HFFc6 (cell line): ENCODE results near the gene SORCS2. TPM values are rescaled to one million over a fixed set of nuclear protein-coding genes. Genes with fewer than 3 reads are reported as not detected.

ENCODE experiments used
- DNase-seq: peaks from one replicate; pipeline ENCODE4 v3.0.0-alpha.2; 2018
- H3K27ac Mint-ChIP-seq: 2 replicates; pipeline ENCODE4 v1.8.0; 2020; ENCODE audit warnings: mild to moderate bottlenecking, mixed read lengths
- H3K27me3 Mint-ChIP-seq: 2 replicates; pipeline ENCODE4 v1.8.0; 2021; ENCODE audit warnings: mild to moderate bottlenecking, moderate library complexity, mixed read lengths; ENCODE audit not compliant: insufficient read depth
- H3K36me3 Mint-ChIP-seq: 2 replicates; pipeline ENCODE4 v1.8.0; 2021; ENCODE audit warnings: low read depth, mixed read lengths
- H3K4me1 Mint-ChIP-seq: 2 replicates; pipeline ENCODE4 v1.8.0; 2020; ENCODE audit warnings: low read depth, mixed read lengths
- H3K4me3 Mint-ChIP-seq: 2 replicates; pipeline ENCODE4 v1.8.0; 2020; ENCODE audit warnings: mild to moderate bottlenecking, moderate library complexity, mixed read lengths
- H3K9me3 Mint-ChIP-seq: 2 replicates; pipeline ENCODE4 v1.8.0; 2020; ENCODE audit warnings: mild to moderate bottlenecking, mixed read lengths
- total RNA-seq, 6 experiments: library from RNA; stranded (reverse); fragmentation: NEBNext Ultra II Directional; extraction: Animal tissue kit (Norgen Biotek cat#: 25700); gene quantifications; 2 replicates in 1 of 6; 3 replicates in 5 of 6; pipeline ENCODE4 v1.2.3, GENCODE V29; 2021
- TF ChIP-seq, protein P1 (sequence below): fragments of 200-600 bp; sonication (generic); IDR thresholded peaks from 2 replicates; pipeline ENCODE4 v1.5.0; 2021; ENCODE audit warnings: antibody characterized with exemption, mild to moderate bottlenecking

SORCS2 gene
- total RNA-seq, 6 experiments from 2014 or later, result 0.05 to 0.15 (median 0.12) TPM; not detected in 3

DNA sequence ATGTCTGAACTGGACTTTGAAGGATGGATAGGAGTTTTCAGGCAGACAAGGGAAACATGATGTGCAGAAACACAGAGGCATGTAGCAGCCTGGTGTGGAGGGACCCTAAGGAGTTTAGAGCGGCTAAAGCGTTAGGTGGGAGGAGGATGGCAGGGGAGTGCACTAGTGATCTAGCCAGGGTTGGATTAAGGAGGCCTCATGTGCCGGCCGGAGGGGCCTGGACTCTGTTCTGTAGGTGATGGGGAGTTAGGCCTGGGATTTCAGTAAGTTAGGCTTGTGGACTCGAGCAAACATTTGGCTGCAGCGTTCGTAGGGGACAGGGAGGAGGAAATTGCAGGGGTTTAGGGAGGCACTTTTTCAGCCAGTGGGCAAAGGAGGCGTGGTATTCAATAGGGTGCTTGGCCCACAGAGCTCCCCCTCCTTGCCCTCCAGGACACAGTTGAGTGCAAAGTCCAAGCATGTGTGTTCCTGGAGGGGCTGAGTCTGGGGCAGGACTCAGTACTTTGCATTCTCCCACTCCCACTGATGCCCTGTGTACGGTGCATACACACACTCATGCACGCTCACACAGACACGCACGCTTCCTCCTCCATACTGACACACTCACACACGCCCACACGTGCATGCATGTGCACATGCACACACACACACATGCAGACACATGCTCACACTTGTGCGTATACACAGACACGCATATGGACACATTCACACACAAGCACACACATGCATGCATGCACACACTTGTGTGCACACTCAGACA is 223.8 kb downstream of the SORCS2 start:
- Mint-ChIP-seq H3K4me3 (no peak overlapping the region), H3K36me3 (no peaks in the 10 kb centered on the region), H3K27me3 (peaks cover 48% of the 10 kb centered on the region), H3K4me1 (no peaks in the 10 kb centered on the region), H3K27ac (no peak overlapping the region), H3K9me3 (peaks cover 3% of the 10 kb centered on the region; the same call in 1 of the 2 replicates)
- TF ChIP-seq, protein P1, sequence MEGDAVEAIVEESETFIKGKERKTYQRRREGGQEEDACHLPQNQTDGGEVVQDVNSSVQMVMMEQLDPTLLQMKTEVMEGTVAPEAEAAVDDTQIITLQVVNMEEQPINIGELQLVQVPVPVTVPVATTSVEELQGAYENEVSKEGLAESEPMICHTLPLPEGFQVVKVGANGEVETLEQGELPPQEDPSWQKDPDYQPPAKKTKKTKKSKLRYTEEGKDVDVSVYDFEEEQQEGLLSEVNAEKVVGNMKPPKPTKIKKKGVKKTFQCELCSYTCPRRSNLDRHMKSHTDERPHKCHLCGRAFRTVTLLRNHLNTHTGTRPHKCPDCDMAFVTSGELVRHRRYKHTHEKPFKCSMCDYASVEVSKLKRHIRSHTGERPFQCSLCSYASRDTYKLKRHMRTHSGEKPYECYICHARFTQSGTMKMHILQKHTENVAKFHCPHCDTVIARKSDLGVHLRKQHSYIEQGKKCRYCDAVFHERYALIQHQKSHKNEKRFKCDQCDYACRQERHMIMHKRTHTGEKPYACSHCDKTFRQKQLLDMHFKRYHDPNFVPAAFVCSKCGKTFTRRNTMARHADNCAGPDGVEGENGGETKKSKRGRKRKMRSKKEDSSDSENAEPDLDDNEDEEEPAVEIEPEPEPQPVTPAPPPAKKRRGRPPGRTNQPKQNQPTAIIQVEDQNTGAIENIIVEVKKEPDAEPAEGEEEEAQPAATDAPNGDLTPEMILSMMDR, result no peak
- no peak for DNase-seq

DNA sequence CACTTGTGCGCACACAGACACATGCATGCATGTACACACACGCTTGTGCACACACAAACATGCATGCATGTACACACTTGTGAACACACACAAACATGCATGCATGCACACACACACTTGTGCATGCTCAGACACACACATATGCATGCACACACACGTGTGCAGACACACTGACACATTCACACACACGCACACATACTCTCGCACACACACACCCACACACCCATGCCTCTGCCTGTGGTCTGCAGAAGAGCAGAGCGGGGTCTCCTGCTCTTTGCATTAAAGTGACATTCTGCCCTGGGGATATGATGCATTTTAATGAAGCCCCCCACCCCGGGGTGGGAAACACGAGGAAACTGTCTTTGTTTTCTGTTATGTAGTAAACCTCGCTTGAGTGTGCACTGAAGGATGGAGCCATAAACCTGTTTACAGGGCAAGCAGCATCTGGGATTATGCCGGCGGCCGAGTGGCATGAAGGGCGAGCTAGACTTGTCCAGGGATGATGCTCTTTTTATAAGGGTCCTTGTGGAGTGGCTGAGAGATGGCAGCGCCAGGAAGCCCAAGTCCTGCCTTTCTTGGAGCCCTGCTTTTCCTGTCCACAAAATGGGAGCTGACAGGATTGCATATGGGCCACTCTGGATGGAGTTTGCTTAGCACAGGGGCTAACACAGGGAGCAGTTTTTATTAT is 224.6 kb downstream of the SORCS2 start:
- TF ChIP-seq, protein P1, result no peak
- peaks cover 3% of the 10 kb centered on the region; the same call in 1 of the 2 replicates for H3K9me3 Mint-ChIP-seq
- DNase-seq, result no peak
- H3K4me3 Mint-ChIP-seq, result no peak overlapping the region
- H3K36me3 Mint-ChIP-seq, result no peaks in the 10 kb centered on the region
- peaks cover 48% of the 10 kb centered on the region for H3K27me3 Mint-ChIP-seq
- no peak overlapping the region for H3K27ac Mint-ChIP-seq
- no peaks in the 10 kb centered on the region for H3K4me1 Mint-ChIP-seq

DNA sequence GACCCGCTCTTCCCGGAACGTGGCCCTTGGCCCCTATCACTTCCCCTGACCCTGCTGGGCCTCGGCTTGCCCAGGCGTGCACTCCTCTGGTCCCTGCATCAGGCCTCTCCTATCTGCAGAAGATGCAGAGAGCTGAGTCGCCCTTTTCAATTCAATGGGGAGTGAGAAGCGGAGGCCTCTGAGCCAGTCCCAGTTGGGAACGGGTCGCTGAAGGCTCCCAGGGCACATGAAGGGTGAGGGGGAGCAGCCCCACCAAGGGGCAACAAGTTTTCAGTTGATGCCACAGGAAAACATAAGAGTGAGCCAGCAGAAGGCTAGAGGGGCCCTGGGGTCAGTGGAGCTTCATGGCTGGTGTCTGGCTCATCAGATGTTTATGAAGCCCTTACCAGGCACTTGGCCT is 225.3 kb downstream of the SORCS2 start:
- TF ChIP-seq, protein P1, result no peak
- H3K9me3 Mint-ChIP-seq, result peaks cover 3% of the 10 kb centered on the region; the same call in 1 of the 2 replicates
- DNase-seq, result no peak
- H3K27ac Mint-ChIP-seq, result no peak overlapping the region
- H3K4me3 Mint-ChIP-seq, result no peak overlapping the region
- H3K27me3 Mint-ChIP-seq, result peaks cover 43% of the 10 kb centered on the region
- no peaks in the 10 kb centered on the region for H3K36me3 Mint-ChIP-seq
- H3K4me1 Mint-ChIP-seq, result no peaks in the 10 kb centered on the region

DNA sequence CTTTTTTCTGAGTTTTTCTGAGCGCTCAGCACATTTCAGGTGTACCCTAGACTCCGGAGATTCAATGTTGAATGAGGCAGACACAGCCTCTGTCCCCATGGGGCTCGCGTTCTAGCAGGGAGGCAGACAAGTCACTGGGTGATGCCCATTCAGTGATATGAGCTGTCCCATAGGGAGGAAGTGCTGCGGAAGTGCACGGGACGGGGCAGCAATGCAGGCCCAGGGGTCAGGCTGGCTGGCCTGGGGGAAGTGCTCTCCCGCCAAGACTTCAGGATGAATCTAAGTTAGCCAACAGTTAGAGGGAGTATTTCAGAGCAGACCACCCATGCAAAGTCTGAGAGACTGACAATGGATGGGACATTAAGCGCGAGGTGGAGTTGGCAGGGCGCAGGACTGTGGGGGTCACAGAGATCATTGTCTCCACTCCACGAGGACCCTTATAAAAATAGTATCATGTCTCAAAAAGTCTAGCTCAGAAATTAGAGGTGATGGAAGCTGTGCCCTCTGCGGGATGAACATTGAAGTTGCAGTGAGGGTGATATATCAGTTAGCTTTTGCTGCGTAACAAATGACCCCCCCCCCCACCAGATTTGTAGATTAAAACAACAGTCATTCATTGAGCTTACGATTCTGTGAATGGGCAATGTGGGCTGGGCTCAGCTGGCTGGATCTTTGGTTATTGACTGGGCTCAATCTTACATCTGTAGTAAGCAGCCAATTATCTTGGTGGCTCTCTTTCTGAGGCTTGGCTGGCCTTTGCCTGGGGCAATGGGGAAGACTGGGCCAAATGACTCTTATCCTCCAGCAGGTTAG is 226.0 kb downstream of the SORCS2 start:
- Mint-ChIP-seq H3K4me3 (no peak overlapping the region), H3K27me3 (peaks cover 45% of the 10 kb centered on the region), H3K9me3 (peaks cover 3% of the 10 kb centered on the region; the same call in 1 of the 2 replicates), H3K27ac (no peak overlapping the region), H3K36me3 (no peaks in the 10 kb centered on the region), H3K4me1 (no peaks in the 10 kb centered on the region)
- no peak for DNase-seq
- TF ChIP-seq, protein P1, result peak; percentile 26

DNA sequence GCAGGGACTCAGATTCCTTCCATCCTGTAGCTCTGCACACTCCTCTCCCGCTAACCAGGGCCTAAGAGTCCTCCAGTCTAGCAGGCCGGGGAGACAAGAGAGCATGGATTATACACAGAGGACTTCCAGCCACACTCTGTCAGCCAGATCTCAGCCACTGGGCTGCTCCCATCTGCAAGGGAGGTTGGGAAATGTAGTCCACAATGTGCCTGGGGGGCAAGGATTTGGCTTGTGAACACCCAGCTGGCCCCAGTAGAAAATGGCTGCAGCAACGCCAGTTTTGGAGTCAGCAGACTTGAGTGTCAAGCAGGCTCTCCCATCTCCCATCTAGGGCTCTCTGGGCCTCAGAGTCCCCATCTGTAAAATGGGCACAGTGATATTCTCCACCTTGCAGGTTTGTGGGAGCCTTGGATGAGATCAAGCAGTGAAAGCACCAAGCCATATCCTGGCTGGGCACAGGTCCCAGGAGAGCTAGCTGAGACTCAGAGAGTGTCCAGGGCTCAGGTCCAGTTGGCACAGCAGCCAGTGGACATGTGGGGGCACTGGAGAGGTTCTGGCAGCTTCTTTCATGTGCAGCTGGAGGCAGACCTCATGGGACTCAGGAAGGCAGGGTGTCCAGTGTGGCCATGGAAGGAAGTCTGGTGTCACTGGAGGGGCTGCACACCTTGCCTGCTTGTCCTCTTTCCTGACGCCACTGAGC is 227.8 kb downstream of the SORCS2 start:
- Mint-ChIP-seq H3K27me3 (peaks cover 34% of the 10 kb centered on the region), H3K4me1 (no peaks in the 10 kb centered on the region), H3K27ac (no peak overlapping the region), H3K36me3 (no peaks in the 10 kb centered on the region), H3K4me3 (no peak overlapping the region), H3K9me3 (peaks cover 3% of the 10 kb centered on the region; the same call in 1 of the 2 replicates)
- TF ChIP-seq, protein P1, result no peak
- no peak for DNase-seq
